Measurements from ENCODE around the gene ARID1A.

The ARID1A gene

DNA sequence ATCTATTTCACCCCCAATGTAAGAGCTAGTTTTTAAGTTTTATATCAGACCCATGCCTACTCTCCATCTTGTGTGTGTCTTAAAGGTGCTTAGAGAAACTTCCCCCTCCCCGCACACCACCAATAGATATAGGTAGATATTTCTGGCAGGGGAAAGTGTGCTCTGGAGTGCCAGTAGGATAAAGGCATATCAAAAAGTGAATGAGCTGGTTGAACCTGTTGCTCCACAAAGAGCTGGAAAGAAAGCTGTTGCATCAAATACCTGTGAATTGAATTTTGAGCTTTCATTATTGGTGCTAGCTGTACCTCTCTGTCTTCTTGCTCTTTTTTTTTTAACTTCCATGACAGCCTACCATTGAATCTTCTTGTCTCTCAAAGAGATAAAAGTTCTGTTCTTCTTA lies 32.8 kb downstream of the ARID1A start:
- DNase-seq (ENCODE audit: low spot score), result no peak

DNA sequence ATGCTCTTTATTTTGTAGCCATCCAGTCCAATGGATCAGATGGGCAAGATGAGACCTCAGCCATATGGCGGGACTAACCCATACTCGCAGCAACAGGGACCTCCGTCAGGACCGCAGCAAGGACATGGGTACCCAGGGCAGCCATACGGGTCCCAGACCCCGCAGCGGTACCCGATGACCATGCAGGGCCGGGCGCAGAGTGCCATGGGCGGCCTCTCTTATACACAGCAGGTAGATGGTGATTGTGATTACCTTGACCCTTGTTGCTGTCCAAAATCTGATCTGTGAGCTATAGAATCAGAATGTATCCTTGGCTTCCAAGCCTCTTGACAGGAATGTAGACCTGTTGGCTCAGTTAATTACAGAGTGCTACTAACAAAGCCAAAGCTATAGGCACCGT lies 33.8 kb downstream of the ARID1A start:
- DNase-seq (ENCODE audit: low spot score), result no peak

DNA sequence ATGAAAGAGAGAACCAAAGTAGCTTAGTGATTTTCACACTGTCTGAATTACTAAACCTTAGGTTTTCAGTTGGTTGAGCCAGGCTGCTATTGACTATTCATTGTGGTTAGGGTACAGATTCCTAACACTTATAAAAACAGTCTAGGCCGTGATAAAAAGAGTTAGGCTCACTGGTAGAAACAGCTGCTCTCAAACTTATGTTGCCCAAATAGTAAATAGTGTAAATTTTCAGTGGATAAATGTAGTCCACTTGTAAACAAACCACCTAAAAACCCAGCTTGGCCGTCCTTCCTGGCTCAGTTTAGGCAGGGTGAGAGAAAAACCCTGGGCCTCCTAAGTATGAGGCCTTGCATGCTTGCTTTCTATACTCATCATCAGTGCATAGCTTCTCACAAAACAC lies 34.9 kb downstream of the ARID1A start:
- DNase-seq (ENCODE audit: low spot score), result no peak

DNA sequence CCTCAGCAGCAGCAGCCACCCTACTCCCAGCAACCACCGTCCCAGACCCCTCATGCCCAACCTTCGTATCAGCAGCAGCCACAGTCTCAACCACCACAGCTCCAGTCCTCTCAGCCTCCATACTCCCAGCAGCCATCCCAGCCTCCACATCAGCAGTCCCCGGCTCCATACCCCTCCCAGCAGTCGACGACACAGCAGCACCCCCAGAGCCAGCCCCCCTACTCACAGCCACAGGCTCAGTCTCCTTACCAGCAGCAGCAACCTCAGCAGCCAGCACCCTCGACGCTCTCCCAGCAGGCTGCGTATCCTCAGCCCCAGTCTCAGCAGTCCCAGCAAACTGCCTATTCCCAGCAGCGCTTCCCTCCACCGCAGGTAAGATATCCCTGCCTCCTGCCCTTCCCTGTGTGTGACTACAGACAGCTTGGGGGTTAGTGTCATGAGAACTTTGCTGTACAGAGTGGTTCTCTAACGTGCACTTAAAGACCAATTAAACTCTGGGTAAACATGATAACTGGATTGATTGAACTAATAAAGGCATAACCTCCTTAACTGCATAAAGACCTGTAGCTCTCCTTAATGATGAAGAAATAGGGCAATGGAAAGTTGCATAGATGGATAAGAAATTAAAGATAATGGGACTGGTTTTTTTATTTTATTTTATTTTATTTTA lies 35.6 kb downstream of the ARID1A start:
- DNase-seq (ENCODE audit: low spot score), result no peak

DNA sequence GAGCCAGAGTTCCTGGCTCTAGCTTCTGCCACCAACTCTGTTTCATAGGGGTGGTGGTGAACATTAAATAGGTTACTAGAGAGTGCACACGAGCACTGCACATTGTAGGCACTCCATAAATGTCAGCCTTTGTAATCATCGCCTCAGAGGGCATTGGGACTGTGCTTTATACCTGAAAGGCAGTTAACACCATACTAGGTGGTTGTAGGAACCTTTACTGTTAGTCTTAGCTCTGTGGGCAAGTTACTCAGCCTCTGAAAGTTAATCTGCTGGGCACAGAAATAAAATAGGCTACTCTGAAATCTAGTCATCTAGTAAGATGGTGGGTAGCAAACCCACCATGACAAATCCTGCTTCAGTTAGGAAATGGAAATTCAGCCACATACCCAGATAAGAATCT lies 37.6 kb downstream of the ARID1A start:
- DNase-seq (ENCODE audit: low spot score), result no peak

DNA sequence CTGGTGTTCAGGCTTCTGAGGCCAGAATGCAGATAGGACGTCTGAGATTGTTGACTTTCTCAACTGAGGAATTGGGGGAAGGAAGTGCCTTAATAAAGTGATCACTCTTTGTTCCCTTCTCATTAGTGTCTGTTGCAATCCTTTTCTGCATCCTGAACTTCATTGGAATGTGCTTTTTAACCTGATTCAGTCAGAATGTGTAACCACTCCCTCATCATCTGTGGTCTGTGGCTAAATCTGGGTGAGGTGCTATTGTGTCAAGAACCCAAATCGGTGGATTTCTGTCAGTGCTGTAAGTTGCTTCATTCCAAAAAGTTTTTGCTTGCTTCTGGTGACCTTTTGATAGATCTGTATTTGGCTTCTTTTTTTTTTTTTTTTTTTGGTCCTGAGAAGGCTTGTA lies 38.2 kb downstream of the ARID1A start:
- no peak for DNase-seq (ENCODE audit: low spot score)

DNA sequence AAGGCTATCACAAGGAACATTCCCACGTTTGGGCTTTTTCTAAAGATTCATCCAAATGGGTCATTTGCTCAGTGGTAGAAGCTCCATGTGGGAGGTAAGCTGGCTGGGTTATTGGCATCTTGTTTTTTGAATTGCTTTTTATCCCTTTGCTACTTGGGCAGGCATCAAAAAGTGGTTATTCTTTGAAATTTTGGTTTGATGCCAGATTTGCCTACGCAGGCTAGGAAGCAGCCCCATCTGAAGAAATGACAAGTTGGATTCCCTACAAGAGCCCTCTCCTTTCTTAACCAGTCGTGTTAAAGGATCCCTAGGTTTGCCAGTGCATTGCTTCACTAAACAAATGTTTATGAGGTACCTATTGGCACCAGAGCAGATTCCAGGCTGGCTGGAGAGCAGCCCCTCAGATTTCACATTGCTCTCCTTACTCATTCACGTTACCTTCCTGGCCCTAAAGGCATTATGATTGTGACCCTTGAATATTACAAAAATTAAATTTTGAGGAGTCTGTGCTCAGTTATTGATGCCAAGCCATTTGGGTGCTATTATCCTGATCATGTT lies 38.8 kb downstream of the ARID1A start:
- no peak for DNase-seq (ENCODE audit: low spot score)

DNA sequence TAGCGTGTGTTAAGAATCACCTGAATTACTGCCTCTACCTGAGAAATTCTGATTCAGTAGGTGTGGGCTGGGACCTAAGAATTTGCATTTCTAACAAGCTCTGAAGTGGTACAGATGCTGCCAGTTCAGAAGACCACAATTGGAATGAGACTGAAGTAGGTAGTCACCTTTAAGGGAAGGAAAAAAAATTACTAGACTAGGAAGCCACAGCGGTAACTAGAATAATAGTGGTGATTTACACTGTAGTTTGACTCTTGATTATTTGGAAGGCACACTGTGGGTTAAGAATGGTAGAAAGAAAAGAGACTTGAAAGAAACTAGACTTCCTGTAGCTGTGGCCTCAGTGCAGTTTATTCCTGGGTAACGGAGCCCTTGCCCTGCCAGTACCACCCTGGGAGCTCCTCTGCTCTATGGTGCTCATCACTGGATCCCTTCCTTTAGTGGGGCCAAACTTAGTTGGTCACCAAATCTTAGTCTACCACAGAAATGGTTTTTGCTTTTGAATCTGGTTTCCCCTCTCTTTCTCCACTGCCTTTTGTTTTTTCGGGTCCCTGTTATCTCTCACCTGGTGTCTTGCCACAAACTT lies 43.6 kb downstream of the ARID1A start:
- no peak for DNase-seq (ENCODE audit: low spot score)

DNA sequence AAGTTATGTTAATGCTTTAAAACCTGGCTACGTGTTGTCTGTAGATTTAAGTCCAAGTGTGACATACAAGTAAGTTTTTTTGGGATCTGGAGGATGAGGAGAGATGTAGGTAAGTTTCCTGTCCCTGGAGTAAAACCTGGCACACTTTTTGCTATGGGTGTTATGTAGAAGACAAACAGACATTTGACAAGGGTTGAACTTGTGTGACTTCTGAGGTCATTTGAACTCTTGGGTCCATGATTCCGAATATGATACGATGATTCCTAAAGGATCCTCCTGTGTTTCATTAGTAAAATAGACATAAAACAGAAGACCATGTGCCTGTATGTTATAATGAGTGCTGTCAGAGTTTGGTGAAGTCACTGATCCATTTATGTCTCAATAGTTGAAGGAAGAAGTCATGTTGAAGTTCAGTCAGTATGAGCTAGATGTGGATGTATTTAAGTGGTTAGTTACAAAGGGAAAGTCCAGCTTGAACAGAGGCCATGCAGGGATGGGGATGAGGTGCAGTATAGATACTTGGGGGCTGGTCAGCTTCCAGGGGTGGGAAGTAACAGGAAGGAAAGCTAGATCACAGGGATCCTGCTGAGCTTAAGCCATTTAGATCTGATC lies 44.3 kb downstream of the ARID1A start:
- no peak for DNase-seq (ENCODE audit: low spot score)

DNA sequence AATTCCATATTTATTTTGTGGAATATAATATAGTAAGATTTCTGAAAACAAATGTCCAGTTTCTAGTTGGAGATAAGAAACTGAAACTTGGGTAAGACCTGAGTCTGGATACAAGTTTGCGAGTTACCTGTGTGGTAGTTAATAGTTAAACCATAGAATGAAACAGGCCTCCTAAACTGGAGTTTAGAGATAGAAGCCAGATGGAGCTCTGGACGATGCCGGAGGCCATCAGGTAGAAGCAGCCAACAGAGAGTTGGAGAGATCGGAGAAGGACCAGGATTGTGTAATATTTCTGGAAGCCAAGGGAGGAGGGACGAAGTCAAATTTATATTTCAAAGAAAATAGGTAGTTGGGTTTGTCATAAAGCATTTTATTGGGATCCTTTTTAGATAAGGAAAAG lies 45.1 kb downstream of the ARID1A start:
- DNase-seq (ENCODE audit: low spot score), result no peak

DNA sequence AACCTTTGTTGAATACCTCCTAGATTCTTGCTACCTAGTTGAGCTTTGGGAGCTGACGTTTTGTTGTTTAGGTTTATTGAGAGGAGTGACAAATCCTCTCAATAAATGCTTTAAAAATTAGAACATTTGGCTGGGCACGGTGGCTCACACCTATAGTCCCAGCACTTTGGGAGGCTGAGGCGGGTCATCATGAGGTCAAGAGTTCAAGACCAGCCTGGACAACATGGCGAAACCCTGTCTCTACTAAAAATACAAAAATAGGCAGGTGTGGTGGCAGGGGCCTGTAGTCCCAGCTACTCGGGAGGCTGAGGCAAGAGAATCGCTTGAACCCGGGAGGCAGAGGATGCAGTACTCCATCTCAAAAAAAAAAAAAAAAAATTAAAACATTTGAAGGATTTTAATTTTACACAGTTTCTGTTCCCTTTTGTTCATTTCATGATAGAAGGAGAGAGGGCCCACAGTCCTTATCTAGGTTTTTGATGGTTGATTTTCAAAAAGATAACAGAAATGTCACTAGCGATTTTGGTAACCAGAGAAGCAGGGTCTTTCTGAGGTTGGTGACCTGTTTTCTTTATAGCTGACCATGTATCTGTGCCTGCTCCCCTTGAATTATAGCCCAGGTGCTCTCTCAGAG lies 47.7 kb downstream of the ARID1A start:
- no peak for DNase-seq (ENCODE audit: low spot score)

DNA sequence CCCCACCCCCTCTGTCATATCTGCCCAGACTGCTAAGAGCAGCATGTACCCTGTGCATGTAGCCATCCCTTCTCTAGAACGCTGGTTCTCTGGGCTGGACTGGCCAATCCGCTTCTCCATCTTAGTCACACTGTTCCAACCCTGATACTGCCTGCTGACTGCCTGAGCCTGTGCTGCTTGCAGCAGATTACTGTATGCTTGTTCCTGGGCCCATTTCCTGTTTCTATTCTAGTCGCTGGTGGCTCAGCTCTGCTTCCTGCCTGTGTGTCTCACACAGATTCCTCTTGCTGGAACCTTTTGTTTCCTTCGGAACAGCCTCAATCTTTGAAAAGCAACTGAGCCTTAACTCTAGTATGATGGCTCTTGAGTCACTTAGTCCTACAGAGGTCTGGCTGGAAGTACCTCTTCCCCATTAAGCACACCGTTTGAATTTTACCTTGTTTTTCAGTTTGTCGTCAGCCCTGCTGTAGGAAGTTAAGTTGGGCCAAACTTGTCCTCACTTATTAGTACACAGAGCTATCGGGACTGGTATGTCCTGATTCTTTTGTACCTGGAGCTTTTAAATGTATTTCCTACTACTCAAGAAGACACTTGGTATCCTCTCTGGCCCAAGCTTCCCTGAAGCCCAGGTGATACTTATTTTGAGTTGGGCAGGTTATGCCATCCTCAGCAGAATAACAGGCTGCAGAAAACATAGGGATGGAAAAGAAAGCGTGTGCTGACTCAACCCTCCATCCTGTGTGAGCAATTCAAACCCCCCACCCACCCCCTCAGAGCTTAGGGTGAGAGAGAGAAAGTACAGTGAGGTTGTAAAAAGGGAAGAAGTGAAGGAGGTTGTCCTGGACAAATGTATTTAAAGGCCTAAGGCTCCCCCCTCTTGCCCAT lies 48.5 kb downstream of the ARID1A start:
- peak; percentile 83 for DNase-seq (ENCODE audit: low spot score)

DNA sequence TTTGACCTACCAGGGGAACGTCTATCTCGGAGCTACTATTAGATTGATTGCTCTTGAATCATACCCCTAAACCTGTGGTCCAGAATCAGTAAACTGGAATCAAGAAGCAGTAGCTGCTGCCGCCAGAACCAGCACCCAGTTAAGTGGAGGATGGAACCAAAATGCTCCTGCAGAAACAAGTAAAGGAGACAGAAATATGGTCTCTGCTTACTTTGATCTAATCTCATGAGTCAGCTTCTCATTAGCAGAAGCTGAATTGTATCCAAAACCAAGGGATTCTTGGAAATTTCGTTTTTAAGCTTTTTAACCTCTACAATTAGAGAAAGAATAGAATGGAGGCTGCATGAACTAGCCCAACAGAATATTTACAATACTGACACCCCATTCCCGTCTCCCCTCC lies 49.4 kb downstream of the ARID1A start:
- no peak for DNase-seq (ENCODE audit: low spot score)

DNA sequence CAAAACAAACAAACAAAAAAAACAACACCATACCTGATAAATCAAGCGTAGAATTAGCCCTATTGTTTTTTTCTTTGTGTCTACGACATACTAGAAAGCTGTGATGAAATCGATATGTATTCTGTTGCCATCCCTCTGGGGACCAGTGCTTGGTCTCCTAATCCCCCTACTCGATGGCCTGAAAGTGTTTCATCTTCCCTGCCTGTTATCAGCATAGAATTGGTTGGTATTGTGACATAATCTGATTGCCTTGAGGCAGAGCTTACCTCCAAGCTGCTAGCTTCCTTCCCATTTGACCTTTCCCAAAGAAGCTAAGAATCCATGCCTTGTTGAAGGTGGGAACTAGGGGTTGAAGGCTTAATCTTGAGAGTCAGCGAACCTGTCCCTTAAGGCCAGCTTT lies 51.2 kb downstream of the ARID1A start:
- no peak for DNase-seq (ENCODE audit: low spot score)

DNA sequence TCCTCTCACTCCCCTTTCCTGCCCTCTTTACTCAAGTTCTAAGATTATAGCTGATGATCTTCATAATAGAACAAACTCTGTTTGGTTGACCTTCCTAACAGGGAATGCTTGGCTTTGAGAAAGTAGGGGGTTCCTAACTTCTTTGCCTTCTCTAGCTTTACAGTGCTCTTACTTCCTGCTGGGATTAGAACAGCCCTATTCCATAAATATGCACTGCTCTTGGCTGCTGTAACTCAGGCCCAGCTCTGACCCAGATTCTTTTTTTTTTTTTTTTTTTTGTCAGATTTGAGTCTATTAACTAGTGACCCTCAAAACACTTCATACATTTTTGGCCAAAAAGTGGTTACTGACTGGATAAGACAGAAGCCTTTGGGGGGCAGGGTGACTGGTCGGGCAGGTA lies 52.5 kb downstream of the ARID1A start:
- DNase-seq (ENCODE audit: low spot score), result no peak

DNA sequence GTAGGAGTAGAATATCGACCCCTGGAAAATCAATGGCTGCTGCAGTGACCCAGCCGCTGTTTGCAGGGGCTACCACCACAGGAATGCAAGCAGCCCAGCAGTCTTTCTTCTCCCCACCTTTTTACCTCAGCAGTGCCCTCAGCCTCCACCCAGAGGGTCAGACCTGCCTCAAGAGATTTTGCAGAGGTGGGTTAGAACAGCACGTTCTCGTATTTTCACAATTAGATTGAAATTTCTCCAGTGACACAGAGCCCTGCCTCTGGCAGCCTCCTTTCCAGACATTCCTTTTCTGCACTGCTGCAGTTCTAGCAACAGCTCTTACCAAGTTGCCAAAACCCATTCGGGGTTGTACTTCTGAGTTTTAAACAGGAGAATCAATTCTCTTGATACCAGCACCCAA lies 53.6 kb downstream of the ARID1A start:
- DNase-seq (ENCODE audit: low spot score), result no peak

DNA sequence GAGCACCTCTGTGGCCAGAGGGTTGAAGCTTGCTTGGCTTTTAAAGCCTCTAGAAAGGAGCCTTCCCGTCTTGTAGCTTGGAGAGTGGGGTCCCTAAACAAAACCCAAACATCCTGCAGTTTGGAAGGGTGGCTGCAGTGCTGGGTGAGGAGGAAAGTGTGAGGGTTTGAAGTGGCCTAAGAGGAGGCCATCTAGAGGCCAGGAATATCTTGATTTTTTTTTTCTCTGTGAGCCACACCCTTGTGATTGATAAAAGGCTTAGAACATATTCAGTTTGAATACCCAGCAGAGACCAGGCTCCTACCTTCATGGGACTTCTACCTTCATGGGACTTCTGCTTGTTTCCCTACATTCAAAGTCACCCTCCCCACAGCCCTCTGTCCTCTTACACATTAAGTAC lies 54.6 kb downstream of the ARID1A start:
- DNase-seq (ENCODE audit: low spot score), result no peak

DNA sequence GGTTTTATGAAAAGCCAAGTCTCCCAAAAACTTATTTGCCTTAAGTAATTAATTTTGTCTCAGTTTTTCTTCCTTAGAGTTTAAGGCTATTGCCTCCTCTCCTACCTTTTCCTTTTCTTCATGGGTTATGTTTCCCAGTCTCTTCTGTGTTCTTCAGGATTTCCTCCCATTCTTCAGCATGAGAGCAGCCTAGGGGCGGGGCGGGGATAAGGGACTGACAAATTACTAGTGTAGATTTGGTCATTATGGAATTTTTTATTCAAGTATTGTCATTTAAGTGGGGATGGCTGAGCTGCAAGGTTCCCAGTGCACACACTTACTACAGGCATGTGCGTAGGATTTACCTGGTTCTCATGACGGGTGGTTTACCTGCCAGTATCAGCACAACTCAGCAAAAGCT lies 56.7 kb downstream of the ARID1A start:
- DNase-seq (ENCODE audit: low spot score), result no peak

DNA sequence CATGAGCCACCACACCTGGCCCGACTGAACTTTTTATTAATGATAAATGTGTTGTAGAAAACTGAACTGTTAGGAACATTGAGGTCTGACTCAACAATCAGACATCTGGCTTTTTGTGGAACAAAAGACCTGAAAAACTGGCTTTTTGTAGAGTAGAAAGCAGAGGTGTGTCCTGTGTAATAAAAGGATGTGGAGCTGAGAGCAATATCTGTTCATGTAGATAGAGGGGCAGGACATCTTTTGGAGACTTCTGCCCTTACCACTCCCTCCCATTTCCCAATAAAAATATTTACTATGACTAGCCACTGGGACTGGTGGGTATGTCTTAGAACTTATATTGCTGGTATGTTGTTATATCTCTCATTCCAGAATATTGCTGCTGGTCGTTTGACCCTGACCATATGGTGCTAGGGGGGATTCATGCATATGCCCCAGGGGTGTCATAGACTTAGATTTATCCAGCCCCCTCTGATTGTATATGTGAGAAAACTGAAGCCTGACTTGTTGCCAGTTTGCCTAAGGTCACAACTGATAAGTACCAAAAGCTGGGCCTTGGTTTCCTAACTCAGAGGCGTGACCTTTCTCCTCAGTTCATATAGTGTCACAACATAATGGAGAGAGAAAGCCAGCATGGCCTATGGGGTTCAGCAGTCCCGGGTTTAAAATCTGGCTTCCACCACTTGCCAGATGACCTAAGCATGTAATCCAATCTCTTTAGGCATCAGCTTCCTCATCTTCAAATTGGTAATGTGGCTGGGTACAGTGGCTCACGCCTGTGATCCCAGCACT lies 58.5 kb downstream of the ARID1A start:
- no peak for DNase-seq (ENCODE audit: low spot score)

DNA sequence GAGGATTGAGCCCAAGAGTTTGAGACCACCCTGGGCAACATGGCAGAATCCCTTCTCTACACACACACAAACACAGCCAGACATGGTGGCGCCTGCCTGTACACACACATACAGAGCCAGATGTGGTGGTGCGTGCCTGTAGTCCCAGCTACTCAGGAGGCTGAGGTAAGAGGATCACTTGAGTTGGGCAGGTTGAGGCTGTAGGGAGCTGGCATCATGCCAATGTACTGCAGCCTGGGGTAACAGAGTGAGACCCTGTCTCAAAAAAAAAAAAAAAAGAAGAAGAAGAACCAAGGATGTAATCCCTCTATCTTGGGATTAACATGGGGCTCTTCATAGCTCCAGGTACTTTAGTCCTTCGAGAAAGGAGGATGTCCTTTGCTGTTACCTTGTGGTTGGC lies 62.5 kb downstream of the ARID1A start:
- DNase-seq (ENCODE audit: low spot score), result no peak

DNA sequence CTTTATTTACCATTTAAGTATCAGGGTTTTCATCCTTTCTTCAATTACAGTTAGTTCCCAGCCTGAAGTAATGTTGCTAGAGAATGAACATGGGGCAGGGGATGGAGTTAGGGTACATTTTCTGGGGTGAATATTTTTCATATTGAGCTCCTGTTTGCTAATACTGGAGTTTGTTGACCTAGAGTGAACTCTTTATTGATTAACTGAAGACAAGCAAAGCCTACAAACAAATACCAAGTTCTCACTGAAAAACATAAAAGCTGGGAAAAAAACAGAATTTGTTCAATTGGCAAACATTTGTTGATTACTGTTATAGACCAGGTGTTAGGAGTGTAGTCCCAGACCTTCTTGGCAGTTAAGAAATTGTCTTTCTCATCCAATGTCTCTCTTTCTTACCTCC lies 63.7 kb downstream of the ARID1A start:
- no peak for DNase-seq (ENCODE audit: low spot score)
